Dedifferentiated amniotic fluid mesenchymal stem cell (primary cell): ENCODE measurements around the gene TUBA4B.

ENCODE experiments used
- DNase-seq: peaks from one replicate; pipeline ENCODE4 v3.0.0-alpha.2; 2016; ENCODE audit errors: extremely low spot score

The TUBA4B gene

DNA sequence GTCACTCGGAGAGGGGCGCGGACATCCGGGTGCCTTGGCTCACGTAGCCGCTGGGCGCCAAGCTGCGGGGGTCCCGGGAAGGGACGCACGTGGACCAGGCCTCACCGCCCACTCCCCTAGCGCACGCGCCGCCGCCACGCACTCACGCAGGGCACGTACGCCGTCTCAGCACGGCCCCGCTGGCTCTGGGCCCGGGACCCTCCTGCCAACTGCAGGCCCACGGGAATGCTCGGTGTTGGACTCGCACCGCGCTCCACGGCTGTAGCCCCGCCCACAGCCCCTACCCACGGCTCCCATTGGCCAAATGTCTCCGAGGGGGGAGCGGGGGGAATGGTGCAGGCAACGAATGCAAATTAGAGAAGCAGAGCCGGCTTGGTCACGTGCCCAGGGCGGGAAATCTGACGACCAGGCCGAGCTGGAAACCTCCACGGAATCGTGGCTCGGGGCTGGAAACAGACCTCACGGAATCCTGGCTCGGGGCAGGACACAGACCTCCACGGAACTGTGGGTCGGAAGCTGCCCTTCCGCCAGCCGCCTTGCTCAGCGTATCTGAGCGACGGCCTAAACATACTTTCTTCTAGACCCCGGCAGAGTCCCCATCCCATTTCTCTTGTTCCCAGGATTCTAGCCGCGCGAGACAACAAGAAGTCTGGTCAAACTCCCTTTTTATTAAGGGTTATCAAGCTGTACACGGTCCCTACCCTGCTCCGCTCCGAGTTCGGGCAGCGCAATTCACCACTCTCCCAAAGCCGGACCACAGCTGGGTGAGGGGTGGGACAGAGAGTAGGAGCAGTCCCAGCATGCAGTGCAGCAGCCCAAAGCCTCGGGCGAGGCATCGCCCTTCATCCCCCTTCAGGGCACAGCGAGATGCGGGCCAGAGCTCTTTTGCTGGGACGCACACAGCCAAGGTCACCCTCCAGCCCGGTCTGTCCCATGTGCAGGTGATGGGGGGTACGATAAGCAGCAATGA, 34.0 kb upstream of the TUBA4B start, which contains the start of gene ABCB6:
TSS of gene ABCB6 (minus strand) at position 227 of the 970 bp plus-strand sequence. CDS start 285 bp downstream, outside the sequence.
- DNase-seq, result peak; percentile 95

DNA sequence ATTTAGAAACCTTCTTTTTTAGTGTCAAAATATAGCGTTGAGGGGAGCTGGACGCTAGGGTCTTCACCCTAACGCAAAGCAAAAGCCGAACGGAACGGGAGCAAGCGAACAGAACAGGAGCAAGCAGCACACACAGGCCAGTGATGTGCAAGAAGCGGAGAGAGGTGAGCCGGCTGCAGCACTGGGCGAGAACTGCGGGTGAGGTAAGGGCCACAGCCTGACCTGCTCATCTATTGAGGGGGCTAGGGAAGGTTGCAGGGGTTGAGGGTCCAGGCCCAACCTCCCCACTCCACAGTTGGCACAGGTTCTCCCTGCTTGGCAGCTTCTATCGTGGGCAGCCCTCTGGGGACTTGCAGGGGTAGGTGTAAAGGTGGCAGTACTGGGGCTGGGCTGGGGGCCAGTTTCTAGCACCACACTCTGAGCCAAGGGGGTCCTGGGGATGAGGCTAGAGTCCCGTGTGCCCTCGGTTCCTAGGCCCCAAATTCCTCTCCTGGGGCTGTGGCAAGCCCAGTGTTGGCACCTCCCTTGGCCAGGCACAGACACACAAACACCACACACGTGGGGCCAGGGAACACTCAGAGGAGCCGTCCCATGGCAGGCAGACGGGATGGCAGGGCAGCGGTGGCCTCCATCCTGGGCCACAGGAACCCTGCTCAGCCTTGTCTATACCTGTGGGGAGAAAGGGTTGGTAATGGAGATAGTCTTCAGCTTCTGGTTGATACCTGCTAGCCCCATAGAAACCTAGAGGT, 33.1 kb upstream of the TUBA4B start:
- DNase-seq, result no peak

GRCh38 chr2:219220652-219221402, 32.2 kb upstream of the TUBA4B start:
- DNase-seq, result no peak

DNA sequence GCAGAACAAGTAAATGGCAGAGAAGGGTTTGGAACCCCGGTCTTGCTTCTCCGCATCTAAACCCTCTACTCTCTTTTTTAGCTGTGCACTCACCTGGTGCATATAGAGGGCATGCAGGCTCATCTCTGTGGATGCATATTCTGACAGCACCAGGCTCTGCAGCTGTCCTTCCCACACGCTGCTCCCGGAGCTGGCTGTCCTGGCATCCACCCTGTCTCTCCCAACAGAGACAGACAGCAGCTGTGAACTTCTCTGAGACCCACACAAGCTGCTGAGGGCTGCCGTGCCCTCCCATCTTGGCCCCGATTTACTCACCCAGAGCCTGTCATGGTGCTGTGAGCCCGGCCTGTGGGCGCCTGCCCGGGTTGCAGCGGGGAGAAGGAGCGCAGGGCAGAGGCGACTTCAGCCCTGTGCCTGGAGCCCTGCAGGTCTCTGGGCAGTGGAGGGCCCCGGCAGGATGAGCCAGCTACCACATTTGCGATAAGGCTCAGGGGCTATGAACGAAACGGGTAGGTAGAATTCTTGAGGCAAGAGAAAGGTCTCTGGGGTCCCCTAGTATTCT, 31.0 kb upstream of the TUBA4B start:
- no peak for DNase-seq

DNA sequence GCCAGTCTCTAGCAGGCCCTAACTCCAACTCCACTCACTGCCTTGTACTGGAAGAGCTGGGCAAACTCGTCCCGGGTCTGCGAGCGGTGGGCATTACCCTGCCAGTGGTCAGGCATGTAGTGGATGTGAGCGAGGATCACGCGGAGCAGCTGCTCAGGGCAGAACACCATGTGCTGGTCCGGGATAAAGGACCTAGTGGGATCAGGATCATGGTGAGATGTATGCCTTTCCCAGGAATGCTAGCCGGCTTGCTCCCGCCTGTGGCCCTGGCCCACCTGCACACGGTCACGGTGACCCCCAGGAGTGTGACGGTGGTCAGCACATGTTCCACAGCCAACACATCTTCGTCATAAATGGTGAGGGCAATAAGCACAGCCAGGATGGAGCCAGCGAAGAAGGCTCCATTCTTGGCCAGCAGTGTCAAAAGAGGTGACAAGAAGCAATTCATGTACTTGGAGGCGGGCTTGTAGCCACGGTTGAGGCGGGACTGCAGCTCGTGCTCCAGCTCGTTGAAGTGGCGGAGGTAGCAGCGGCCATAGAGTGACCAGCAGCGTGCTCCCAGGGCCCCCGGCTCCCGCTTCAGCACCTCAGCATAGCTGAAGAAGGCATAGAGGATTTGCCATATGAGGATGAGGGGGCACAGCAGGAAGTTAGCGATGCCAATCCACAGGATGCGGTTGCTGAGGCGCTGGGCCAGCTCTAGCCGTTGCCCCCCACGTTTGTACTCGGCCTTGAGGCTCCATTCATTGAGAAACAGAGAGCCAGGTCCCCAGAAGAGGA, 29.0 kb upstream of the TUBA4B start:
- DNase-seq, result no peak

GRCh38 chr2:219225350-219225749, 27.7 kb upstream of the TUBA4B start:
- no peak for DNase-seq

DNA sequence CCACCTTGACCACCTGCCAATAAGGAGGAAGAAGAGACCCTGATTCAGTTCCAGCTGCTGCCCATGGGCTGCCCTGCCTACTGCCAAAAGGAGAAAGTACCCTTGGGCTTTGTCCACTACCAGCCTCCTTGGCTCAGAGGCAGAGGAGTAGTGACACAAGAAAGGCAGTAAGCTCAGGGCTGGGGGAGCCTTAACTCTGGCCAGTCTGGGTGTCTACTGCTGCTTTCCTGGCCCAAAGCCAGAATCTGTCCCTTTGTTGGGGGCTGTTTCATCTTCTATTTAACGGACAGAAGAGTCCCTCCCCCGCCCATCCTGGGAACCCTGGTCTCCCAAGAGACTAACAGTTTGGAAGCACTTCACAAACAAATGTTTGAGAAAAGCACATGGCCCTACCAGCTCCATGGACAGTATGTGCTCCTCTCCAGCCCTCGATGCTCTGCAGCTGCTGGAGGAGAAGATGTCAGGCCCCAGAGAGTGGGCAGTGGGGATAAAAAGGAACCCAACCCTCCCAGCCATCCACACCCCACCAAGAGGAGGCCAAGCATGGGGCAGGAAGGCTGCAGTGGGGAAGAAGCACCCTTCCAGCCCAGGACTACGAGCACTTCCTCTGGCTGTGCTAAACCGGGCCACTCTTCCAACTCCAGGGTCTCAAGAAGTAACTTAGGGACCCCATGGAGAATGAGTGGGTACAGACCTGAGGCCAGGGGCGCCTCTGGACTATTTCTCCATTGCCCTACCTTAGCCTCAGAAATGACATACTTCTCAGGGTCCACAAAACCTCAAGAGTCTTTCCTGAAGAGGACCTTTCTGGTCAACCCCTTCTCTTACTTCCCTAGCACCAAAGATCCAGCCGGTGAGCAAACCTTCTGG, 24.8 kb upstream of the TUBA4B start:
- no peak for DNase-seq

DNA sequence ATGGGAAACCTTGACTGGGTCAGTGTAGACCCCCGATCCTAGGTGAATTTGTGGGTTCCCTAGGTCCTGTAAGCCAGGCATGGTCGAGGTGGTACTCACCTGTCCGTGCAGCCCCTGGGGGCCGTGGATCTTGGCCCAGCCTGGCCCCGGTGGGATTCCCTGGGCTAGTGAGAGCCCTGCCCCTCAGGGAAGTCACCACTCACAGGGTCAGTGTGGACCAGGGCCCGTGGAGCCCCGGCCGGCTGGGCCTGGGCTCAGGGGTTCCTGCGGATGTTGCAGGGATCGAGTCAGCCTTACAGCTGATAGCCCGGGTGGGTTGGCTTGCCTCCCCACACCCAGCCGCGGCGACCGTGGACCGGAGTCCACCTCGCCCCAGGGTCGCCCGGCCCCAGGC, 24.1 kb upstream of the TUBA4B start:
- no peak for DNase-seq

GRCh38 chr2:219229305-219230058, 23.6 kb upstream of the TUBA4B start, which contains the start of the genes ANKZF1 and ATG9A:
Gene ANKZF1 (plus strand): TSS chr2:219229806. CDS start chr2:219230258, 452 bp downstream.
Gene ATG9A (minus strand): TSS chr2:219229636. CDS start chr2:219228024, 1,612 bp downstream.
- DNase-seq, result peak; percentile 99

- DNase-seq, result no peak
Measured at GRCh38 chr2:219230059-219230540, 22.9 kb upstream of the TUBA4B start.

- DNase-seq, result no peak
Measured at GRCh38 chr2:219234331-219234730, 18.7 kb upstream of the TUBA4B start.

DNA sequence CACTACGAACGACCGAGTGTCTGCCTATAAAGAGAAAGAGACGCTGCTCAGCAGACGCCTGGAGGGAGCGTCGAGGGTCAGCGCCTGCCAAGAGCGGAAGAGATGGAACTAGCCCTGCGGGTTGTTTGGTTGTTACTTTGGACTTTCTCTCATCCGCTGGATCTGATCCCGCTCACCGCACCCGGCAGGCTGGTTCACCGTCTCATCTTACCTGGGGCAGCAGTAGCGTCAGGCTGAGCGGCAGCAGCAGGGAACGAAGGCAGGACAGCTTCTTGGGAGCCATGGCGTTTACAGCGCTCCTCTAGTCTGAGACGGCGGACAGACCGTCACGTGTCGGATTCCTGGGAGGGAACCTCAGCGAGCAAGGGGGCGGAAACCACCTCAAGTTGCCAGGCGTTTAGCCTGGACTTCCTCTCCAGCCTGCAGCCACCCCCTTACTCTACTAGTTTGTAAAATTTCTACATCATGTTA, 9.7 kb upstream of the TUBA4B start:
- no peak for DNase-seq

- no peak for DNase-seq
Measured at GRCh38 chr2:219244789-219245147, 8.3 kb upstream of the TUBA4B start.

- DNase-seq, result peak; percentile 93
Measured at GRCh38 chr2:219245148-219245898, 7.7 kb upstream of the TUBA4B start, which contains the start of the genes GLB1L and STK16. Gene GLB1L (minus strand): TSS chr2:219245444. CDS start chr2:219243573, 1,871 bp downstream. Gene STK16 (plus strand): TSS chr2:219245479. CDS start chr2:219246000, 521 bp downstream.

- DNase-seq, result no peak
Measured at GRCh38 chr2:219245899-219246230, 7.2 kb upstream of the TUBA4B start.

- DNase-seq, result no peak
Measured at GRCh38 chr2:219246559-219246958, 6.5 kb upstream of the TUBA4B start.

GRCh38 chr2:219247678-219248642, 5.1 kb upstream of the TUBA4B start:
- DNase-seq, result no peak
